HCT116 (cell line): ENCODE measurements around the gene PRR12.

ENCODE experiments used
- ATF3 ChIP-seq: IDR thresholded peaks from 2 replicates; pipeline ENCODE4 v1.6.1; 2012
- EGR1 ChIP-seq: IDR thresholded peaks from 2 replicates; pipeline ENCODE4 v1.6.1; 2012; ENCODE audit warnings: low read depth
- ELF1 ChIP-seq: IDR thresholded peaks from 2 replicates; pipeline ENCODE4 v1.6.1; 2012; ENCODE audit warnings: low read depth, borderline replicate concordance
- EZH2 ChIP-seq: fragments of 200-600 bp; sonication (generic); IDR thresholded peaks from 2 replicates; pipeline ENCODE4 v1.6.1; 2017; ENCODE audit warnings: antibody characterized with exemption, mixed run types
- EZH2phosphoT487 ChIP-seq: fragments of 200-600 bp; IDR thresholded peaks from 2 replicates; pipeline ENCODE4 v1.6.1; 2018; ENCODE audit warnings: antibody characterized with exemption, borderline replicate concordance
- POLR2A ChIP-seq: IDR thresholded peaks from 2 replicates; pipeline ENCODE4 v1.7.0; 2011; ENCODE audit warnings: borderline replicate concordance; ENCODE audit not compliant: insufficient read depth, insufficient read length; ENCODE audit errors: extremely low read depth
- POLR2AphosphoS5 ChIP-seq: IDR thresholded peaks from 2 replicates; pipeline ENCODE4 v1.6.1; 2011; ENCODE audit warnings: mild to moderate bottlenecking, low read depth, low read length, moderate library complexity
- SRF ChIP-seq: IDR thresholded peaks from 2 replicates; pipeline ENCODE4 v1.6.1; 2012; ENCODE audit warnings: low read depth
- YY1 ChIP-seq: IDR thresholded peaks from 2 replicates; pipeline ENCODE4 v1.6.1; 2011; ENCODE audit warnings: low read length, low read depth, moderate library complexity, mild to moderate bottlenecking; ENCODE audit not compliant: insufficient replicate concordance; ENCODE audit errors: extremely low read depth
- ZFX ChIP-seq: fragments of 450-650 bp; IDR thresholded peaks from 2 replicates; pipeline ENCODE4 v1.6.1; 2017
- ZNF274 ChIP-seq: fragments of 200-500 bp; sonication (Bioruptor generic); IDR thresholded peaks from 2 replicates; pipeline ENCODE4 v1.6.1; 2014; ENCODE audit warnings: mild to moderate bottlenecking, low read depth, low read length, inconsistent platforms
- TF ChIP-seq, protein P1 (sequence below), 3 experiments: fragments of 200-600 bp in 1 of 3; sonication (generic) in 1 of 3; IDR thresholded peaks in 2 of 3; conservative IDR thresholded peaks in 1 of 3; 2 replicates each; pipeline ENCODE4 v1.5.1; 2012 to 2017; ENCODE audit warnings: low read depth in 2 of 3, low read length in 2 of 3, antibody characterized with exemption in 1 of 3, borderline replicate concordance in 1 of 3, control low read depth in 1 of 3, mild to moderate bottlenecking in 1 of 3, mixed read lengths in 1 of 3, mixed run types in 1 of 3, moderate library complexity in 1 of 3; ENCODE audit not compliant: insufficient read depth in 1 of 3
- TF ChIP-seq, protein P2 (sequence below): IDR thresholded peaks from 2 replicates; pipeline ENCODE4 v1.6.1; 2011; ENCODE audit warnings: mild to moderate bottlenecking, low read length, moderate library complexity; ENCODE audit not compliant: insufficient replicate concordance; ENCODE audit errors: extremely low read depth

DNA sequence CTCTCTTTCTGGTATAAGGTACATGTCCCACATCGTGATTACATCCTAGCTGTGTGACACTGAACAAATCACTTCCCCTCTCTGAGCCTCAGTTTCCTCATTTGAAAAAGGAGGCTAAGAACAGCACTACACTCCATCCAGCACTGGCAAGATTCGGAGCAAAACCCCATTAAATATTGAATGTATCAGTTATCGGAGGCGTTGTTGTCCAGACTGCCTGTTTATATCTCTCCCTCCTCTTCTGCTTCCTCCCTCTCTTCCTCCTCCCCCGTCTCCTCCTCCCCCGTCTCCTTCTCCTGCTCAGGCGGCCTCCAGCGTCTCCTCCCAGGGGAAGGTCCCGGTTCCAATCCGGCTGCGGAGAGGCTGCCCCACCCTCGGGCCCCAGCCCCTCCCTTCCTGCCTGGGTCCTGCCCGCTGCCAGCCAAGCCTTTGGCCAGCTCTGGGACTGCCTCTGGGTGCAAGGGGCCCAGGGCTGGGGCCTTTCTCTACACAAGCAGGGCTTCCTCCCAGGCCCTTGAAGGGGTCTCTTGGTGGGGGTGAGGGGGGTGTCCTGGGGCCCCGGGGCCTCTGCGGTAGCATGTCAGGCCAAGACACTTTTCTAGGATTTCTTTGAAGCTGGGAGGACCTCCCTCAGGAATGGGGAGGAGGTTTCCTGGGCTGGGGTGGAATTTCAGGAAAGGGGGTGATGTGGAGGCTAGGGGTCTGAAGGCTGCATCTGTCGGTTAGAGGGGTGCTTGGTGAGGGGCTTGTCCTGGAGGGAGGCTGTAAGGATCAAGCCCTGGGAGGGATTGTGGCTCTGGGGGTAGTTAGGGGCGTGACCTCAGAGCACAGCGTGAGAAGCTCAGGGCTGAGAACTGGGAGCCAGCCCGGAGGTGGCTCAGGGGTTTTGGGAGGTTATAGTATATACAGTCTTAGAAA is 47.1 kb downstream of the PRR12 start:
- TF ChIP-seq, protein P1, sequence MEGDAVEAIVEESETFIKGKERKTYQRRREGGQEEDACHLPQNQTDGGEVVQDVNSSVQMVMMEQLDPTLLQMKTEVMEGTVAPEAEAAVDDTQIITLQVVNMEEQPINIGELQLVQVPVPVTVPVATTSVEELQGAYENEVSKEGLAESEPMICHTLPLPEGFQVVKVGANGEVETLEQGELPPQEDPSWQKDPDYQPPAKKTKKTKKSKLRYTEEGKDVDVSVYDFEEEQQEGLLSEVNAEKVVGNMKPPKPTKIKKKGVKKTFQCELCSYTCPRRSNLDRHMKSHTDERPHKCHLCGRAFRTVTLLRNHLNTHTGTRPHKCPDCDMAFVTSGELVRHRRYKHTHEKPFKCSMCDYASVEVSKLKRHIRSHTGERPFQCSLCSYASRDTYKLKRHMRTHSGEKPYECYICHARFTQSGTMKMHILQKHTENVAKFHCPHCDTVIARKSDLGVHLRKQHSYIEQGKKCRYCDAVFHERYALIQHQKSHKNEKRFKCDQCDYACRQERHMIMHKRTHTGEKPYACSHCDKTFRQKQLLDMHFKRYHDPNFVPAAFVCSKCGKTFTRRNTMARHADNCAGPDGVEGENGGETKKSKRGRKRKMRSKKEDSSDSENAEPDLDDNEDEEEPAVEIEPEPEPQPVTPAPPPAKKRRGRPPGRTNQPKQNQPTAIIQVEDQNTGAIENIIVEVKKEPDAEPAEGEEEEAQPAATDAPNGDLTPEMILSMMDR (IDR thresholded peaks at IDR 0.05 in 2 of 3, conservative IDR thresholded peaks at IDR 0.05 in 1 of 3; ENCODE audit: borderline replicate concordance in 1 of 3, insufficient read depth in 1 of 3, low read depth in 2 of 3, low read length in 2 of 3): no peak
- TF ChIP-seq EZH2: no peak
- TF ChIP-seq, protein P2, sequence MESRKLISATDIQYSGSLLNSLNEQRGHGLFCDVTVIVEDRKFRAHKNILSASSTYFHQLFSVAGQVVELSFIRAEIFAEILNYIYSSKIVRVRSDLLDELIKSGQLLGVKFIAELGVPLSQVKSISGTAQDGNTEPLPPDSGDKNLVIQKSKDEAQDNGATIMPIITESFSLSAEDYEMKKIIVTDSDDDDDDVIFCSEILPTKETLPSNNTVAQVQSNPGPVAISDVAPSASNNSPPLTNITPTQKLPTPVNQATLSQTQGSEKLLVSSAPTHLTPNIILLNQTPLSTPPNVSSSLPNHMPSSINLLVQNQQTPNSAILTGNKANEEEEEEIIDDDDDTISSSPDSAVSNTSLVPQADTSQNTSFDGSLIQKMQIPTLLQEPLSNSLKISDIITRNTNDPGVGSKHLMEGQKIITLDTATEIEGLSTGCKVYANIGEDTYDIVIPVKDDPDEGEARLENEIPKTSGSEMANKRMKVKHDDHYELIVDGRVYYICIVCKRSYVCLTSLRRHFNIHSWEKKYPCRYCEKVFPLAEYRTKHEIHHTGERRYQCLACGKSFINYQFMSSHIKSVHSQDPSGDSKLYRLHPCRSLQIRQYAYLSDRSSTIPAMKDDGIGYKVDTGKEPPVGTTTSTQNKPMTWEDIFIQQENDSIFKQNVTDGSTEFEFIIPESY: no peak
- TF ChIP-seq EZH2phosphoT487: no peak
- no peak for TF ChIP-seq POLR2A
- peak; percentile 69; the same call in 1 of the 2 replicates for TF ChIP-seq EGR1
- TF ChIP-seq SRF: no peak
- no peak for TF ChIP-seq ATF3
- peak; percentile 44; the same call in 1 of the 2 replicates for TF ChIP-seq POLR2AphosphoS5
- TF ChIP-seq ZNF274: no peak
- no peak for TF ChIP-seq YY1
- TF ChIP-seq ZFX: no peak
- TF ChIP-seq ELF1: no peak
